Osteocyte (in vitro differentiated cells): ENCODE measurements around the gene HACD2. TPM values are rescaled to one million over a fixed set of nuclear protein-coding genes. Genes with fewer than 3 reads are reported as not detected.

Source experiments
- DNase-seq: peaks from one replicate; pipeline ENCODE4 v3.0.0; 2021; ENCODE audit warnings: mixed read lengths; ENCODE audit not compliant: unreplicated experiment; ENCODE audit errors: extremely low spot score
- H3K27ac Mint-ChIP-seq: one replicate; pipeline ENCODE4 v1.8.0; 2021; ENCODE audit warnings: mild to moderate bottlenecking, mixed read lengths; ENCODE audit not compliant: unreplicated experiment
- H3K27me3 Mint-ChIP-seq: one replicate; pipeline ENCODE4 v1.8.0; 2021; ENCODE audit warnings: mixed read lengths; ENCODE audit not compliant: unreplicated experiment
- H3K36me3 Mint-ChIP-seq: one replicate; pipeline ENCODE4 v1.8.0; 2021; ENCODE audit warnings: mixed read lengths; ENCODE audit not compliant: unreplicated experiment
- H3K4me1 Mint-ChIP-seq: one replicate; pipeline ENCODE4 v1.8.0; 2021; ENCODE audit warnings: mixed read lengths; ENCODE audit not compliant: unreplicated experiment
- H3K4me3 Mint-ChIP-seq: one replicate; pipeline ENCODE4 v1.8.0; 2021; ENCODE audit warnings: mild to moderate bottlenecking, moderate library complexity, mixed read lengths; ENCODE audit not compliant: unreplicated experiment
- H3K9me3 Mint-ChIP-seq: one replicate; pipeline ENCODE4 v1.8.0; 2021; ENCODE audit warnings: mixed read lengths; ENCODE audit not compliant: unreplicated experiment
- total RNA-seq: library from RNA; stranded (reverse); gene quantifications from 2 replicates; pipeline ENCODE4 v1.2.1, GENCODE V29; 2021
- TF ChIP-seq, protein P1 (sequence below): fragments of 200-600 bp; sonication (generic); IDR thresholded peaks from 2 replicates; pipeline ENCODE4 v1.5.0; 2021; ENCODE audit warnings: antibody characterized with exemption, mild to moderate bottlenecking, moderate library complexity

Gene HACD2
- total RNA-seq, 1 donor from 2014 or later, result 63.8 TPM

DNA sequence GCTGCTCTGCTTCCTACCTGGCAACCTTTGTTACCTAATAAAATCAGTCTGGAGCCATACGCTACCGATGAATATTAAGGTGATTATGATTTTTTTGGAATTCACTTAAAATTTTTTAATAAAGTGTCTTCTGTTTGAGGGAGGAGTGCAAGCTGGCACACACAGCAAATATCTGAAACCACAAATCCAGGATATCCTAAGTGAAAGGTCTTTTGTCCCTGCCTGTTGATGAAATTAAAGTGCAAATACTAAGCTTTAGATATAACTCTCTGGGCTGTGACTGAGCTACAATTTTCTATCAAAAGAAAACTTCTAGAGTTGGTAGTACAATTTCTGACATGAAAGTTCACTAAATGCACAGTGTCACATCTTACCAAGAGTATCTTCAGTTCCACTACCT lies 23.7 kb downstream of the HACD2 start:
- no peaks in the 10 kb centered on the region for H3K9me3 Mint-ChIP-seq
- no peak overlapping the region for H3K27ac Mint-ChIP-seq
- no peaks in the 10 kb centered on the region for H3K4me1 Mint-ChIP-seq
- no peak overlapping the region for H3K4me3 Mint-ChIP-seq
- H3K36me3 Mint-ChIP-seq, result peaks cover 31% of the 10 kb centered on the region
- no peak for DNase-seq
- TF ChIP-seq, protein P1, sequence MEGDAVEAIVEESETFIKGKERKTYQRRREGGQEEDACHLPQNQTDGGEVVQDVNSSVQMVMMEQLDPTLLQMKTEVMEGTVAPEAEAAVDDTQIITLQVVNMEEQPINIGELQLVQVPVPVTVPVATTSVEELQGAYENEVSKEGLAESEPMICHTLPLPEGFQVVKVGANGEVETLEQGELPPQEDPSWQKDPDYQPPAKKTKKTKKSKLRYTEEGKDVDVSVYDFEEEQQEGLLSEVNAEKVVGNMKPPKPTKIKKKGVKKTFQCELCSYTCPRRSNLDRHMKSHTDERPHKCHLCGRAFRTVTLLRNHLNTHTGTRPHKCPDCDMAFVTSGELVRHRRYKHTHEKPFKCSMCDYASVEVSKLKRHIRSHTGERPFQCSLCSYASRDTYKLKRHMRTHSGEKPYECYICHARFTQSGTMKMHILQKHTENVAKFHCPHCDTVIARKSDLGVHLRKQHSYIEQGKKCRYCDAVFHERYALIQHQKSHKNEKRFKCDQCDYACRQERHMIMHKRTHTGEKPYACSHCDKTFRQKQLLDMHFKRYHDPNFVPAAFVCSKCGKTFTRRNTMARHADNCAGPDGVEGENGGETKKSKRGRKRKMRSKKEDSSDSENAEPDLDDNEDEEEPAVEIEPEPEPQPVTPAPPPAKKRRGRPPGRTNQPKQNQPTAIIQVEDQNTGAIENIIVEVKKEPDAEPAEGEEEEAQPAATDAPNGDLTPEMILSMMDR, result no peak
- no peaks in the 10 kb centered on the region for H3K27me3 Mint-ChIP-seq

DNA sequence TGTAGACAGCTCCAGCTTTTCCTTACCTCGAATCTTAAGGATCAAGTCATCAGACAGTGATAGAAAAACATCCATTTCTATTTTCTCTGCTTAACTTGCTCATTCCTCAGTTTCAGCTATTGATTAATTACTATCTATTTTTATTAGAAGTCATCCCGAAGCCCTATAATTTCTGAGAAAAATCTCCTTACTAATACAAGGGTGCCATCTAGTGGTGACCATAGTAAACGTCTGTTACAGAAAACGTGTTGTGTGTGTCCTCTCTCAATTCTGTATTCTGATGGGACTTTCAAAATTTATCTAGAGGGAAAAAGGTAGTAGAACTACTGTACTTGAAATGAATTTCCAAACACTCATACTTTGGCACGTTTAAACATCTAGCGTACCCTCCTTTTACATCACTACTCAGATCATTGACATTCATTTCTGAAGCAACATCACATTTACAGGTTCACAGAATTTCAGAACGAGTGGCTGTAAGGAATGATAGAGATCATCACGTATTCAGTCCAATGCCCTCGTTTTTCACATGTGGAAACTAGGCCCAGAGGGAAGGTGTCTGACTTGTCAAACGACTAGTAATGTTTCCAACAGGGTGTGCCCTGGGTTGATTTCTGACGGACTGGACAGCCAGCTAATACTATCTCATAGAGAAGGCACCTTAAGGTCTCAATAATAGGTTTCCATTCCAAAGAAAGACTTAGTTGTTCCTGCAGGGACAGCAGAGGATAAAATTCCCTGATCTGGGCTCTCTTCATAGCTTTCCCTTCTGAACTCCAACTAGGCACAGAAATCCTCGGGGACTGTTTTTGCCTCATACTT lies 25.6 kb downstream of the HACD2 start:
- H3K4me3 Mint-ChIP-seq, result no peak overlapping the region
- H3K4me1 Mint-ChIP-seq, result no peaks in the 10 kb centered on the region
- peaks cover 15% of the 10 kb centered on the region for H3K9me3 Mint-ChIP-seq
- TF ChIP-seq, protein P1, result peak; percentile 75
- H3K36me3 Mint-ChIP-seq, result peaks cover 43% of the 10 kb centered on the region
- no peak overlapping the region for H3K27ac Mint-ChIP-seq
- no peak for DNase-seq
- no peaks in the 10 kb centered on the region for H3K27me3 Mint-ChIP-seq

DNA sequence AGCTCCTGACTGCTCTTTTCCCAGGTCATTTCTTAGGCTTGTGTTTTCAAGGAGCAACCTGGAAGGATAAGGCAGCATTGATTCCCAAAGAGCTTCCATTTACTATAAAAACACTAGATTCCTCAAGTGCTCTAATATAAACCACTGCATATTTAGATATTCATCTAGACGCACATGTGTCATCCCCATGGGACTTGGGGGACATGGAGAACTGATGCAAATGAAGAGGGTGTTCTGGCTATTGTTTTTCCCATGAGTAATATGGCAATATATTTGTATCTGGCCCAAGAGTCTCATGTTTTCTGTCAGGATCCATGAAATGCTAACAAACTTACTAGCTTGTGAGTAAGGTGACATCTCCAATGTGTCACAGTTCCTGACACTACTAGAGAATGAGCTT lies 31.3 kb downstream of the HACD2 start:
- no peak for DNase-seq
- H3K4me1 Mint-ChIP-seq, result peaks cover 9% of the 10 kb centered on the region
- no peak overlapping the region for H3K4me3 Mint-ChIP-seq
- H3K9me3 Mint-ChIP-seq, result peaks cover 34% of the 10 kb centered on the region
- peaks cover 61% of the 10 kb centered on the region for H3K36me3 Mint-ChIP-seq
- TF ChIP-seq, protein P1, result no peak
- H3K27ac Mint-ChIP-seq, result no peak overlapping the region
- no peaks in the 10 kb centered on the region for H3K27me3 Mint-ChIP-seq

DNA sequence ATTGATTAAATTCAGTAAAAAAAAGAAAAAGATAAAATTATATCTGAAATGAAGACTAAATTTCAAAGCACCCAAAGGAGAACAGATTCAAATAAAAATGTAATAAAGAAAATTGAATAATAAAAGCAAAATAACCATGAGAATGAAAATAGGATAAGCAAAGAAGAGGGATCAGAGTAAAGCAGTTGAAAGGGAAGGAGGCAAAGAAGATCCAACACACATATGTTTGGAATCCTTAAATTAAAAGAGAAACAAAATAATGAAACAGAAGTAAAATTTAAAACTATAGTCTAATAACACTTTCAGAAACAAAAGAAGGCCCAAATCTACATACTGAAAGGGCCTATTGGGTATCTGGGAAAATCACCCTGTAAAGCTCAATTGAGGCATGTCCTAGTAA lies 32.1 kb downstream of the HACD2 start:
- no peaks in the 10 kb centered on the region for H3K27me3 Mint-ChIP-seq
- H3K4me3 Mint-ChIP-seq, result no peak overlapping the region
- peaks cover 63% of the 10 kb centered on the region for H3K36me3 Mint-ChIP-seq
- H3K9me3 Mint-ChIP-seq, result peaks cover 34% of the 10 kb centered on the region
- DNase-seq, result no peak
- no peak overlapping the region for H3K27ac Mint-ChIP-seq
- TF ChIP-seq, protein P1, result no peak
- peaks cover 14% of the 10 kb centered on the region for H3K4me1 Mint-ChIP-seq

DNA sequence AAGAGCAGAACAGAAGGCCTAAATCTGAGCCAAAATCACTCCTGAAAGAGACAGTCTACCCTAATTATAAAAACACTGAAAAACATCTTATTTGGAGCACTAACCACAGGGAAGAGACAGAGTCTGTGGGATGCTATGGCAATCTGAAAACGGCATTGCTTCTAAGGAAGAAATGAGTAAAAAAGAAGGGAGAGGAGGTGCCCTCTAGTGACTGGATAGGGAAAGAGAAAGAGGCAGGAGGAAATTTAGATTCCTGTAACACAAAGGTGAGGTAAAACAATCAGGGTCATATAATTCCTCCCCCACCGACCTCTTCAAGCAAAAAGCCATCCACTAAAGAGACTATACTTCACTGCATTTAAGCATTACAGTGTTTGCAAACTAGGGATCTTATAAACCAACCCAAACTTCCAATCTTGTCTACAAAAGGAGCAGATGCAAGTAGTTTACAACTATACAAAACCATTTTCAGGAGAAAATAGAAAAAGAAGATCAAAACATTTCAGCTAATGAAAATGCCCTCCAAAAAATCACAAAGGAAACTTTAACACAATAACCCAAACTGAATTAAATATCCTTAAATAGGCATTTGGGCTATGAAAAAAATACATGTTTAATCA lies 32.6 kb downstream of the HACD2 start:
- no peak overlapping the region for H3K27ac Mint-ChIP-seq
- H3K9me3 Mint-ChIP-seq, result peaks cover 34% of the 10 kb centered on the region
- no peaks in the 10 kb centered on the region for H3K27me3 Mint-ChIP-seq
- DNase-seq, result no peak
- TF ChIP-seq, protein P1, result peak; percentile 47
- H3K4me1 Mint-ChIP-seq, result peaks cover 20% of the 10 kb centered on the region
- H3K36me3 Mint-ChIP-seq, result peaks cover 62% of the 10 kb centered on the region
- no peak overlapping the region for H3K4me3 Mint-ChIP-seq
